GM18505 (cell line): Measurements from ENCODE around the gene ANG.
"Not testable (repeated sequence)": the region's sequence is repeated elsewhere in the genome, so short reads cannot be mapped to it uniquely, and the experiment has no call there.

Experiments
- ATAC-seq: cut with Tn5 transposase; IDR thresholded peaks from one replicate; pipeline ENCODE4 v1.9.1; 2021; ENCODE audit not compliant: unreplicated experiment
- POLR2A ChIP-seq: IDR thresholded peaks from 4 replicates; pipeline ENCODE4 v1.6.1; 2011; ENCODE audit warnings: borderline replicate concordance; ENCODE audit not compliant: insufficient read depth, insufficient read length; ENCODE audit errors: extremely low read depth

The ANG gene

DNA sequence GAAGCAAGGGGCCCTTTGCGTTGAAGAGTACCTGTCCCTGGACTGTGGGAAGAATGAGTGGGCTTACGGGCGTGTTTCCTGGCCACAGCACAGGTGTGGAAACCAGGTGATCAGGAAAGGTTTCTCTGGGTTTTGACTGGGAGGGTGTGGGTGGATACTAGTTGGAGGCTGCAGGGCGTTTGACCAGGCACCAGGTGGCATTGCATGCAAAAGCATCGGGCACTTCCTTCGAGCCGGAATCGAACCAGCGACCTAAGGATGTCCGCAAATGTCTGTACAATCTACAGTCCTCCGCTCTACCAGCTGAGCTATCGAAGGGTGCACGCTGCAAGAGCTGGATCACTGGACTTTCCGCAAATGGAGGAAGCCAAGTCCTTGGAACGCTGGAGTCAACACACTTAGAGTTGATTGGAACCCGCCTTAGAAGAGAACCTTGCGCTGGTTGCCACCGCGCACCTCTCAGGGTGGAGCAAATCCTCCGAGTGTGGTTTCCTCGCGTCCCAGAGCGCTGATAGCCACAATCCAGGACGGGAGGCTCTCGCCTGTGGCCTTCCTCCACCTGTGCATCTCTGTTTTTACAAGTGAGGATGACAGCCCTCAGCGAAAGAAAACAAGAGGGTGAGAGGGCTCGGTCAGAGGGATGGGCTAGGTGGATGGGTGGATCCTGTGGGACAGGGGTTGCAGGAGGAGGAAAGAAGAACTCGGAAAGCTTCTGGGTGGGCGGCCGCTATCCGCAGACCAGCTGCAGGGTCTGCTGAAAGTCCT, 25.4 kb upstream of the ANG start:
- ATAC-seq, result peak; percentile 57
- TF ChIP-seq POLR2A, result no peak

- not testable (repeated sequence) for ATAC-seq
Observed at GRCh38 chr14:20666400-20666961, 22.1 kb upstream of the ANG start.

DNA sequence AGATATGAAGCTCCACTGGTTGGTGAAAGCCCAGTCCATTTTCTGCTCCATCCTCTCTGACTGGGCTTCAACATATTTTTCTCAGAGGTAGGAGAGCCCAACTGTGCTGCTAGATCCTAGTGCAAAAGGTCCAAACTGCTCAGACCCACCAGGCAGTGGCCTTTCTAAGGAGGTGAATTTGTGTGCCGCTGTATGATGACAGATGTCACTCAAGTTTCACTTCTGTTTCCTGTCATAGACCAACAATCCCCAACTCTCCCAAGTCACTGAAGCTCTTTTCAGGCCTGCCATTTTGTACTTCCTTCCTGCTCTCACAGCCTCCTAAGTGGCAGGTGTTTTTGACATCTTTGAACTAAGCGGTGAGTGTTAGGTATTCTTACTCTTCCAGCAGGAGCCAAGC, 20.6 kb upstream of the ANG start:
- peak; percentile 60 for ATAC-seq
- peak; percentile 71 for TF ChIP-seq POLR2A

DNA sequence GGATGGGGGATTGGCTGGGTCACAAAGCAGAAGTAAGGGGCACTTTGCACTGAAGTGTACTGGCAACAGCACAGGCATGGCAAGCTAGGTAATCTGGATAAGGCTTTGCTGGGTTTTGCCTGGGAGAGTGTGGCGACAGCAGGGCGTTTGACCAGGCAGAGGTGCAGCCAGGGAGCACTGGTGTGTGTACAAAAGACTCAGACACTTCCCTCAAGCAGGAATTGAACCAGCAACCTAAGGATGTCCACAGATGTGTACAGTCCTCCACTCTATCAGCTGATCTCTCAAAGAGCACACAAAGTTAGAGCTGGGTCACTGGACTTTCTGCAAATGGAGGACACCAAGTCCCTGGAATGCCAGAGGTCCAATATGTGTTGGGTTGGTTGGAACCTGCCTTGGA, 19.6 kb upstream of the ANG start:
- no peak for ATAC-seq
- TF ChIP-seq POLR2A, result no peak

- no peak for TF ChIP-seq POLR2A
- peak; percentile 43 for ATAC-seq
Observed at GRCh38 chr14:20671597-20672283, 16.8 kb upstream of the ANG start.

DNA sequence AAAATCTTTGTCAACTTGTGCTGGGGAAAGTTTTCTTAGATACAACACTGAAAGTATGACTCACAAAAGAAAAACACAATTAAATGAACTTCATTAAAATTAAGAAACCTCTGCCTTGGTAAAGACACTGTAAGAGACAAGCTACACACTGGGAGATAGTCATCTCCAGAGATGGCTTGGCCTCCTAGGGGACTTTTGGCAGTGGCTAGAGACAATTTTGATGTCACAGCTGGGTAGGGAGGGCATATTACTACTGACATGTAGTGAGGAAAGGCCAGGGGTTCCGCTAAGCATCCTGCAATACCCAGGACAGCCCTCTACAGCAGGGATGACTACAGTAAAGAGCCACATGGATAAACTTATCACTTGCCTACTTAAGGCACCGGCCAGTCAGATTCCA, 12.9 kb upstream of the ANG start:
- TF ChIP-seq POLR2A, result no peak
- no peak for ATAC-seq

DNA sequence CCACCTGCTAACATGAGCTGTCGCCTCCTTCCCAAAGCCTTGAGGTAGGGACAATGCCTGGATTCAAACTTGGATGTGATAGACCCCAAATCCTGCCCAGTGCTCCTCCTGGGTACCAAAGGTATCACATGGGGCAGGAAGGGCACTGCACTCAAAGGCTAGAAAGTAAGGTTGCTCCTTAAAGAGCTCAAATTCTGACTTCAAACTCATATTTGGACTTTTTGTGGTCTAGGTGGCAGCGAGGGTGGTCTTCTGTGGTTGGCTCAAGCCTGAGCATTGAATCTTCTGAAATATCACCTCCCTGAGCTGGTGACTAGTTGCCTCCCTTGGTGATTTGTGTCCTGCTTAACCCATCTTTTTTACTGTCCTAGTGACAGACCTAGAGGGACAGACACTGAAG, 12.5 kb upstream of the ANG start:
- TF ChIP-seq POLR2A, result no peak
- ATAC-seq, result no peak

DNA sequence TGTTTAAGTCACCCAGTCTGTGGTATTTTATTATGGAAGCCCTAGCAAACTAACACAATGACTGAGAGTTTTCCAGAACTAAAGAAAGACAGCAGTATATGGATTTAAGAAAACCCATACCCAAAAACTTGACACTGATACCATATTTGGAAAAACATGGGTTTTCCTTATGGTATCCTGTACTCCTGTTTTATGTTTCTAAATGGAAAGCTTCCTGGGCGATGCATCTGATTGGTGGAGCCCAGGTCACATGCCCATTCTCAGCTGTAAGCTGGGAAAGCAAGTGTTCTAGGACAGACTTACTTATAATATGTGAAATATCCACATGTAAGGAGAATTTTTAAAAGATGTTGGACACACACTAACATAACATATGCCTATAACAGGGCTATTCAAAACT, 8.7 kb upstream of the ANG start:
- no peak for ATAC-seq
- no peak for TF ChIP-seq POLR2A

DNA sequence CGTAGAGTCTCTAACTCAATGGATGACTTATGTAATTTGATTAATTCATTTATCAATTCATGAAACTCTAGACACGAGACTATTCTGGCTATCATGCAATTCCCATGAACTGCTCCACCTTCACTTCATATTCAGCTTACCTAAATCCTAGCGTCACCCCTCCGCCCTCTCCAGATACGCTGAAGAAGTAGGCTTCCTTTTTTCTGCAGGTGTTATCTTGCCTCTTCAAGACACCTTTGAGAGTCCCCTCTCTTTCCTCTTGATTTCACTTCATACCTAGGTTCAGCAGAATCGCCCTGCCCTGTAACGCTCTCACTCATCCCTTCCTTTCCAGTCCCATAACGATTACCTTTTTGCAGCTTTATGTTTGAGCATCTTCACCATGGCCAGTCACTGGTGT, 8.2 kb upstream of the ANG start:
- no peak for TF ChIP-seq POLR2A
- no peak for ATAC-seq

DNA sequence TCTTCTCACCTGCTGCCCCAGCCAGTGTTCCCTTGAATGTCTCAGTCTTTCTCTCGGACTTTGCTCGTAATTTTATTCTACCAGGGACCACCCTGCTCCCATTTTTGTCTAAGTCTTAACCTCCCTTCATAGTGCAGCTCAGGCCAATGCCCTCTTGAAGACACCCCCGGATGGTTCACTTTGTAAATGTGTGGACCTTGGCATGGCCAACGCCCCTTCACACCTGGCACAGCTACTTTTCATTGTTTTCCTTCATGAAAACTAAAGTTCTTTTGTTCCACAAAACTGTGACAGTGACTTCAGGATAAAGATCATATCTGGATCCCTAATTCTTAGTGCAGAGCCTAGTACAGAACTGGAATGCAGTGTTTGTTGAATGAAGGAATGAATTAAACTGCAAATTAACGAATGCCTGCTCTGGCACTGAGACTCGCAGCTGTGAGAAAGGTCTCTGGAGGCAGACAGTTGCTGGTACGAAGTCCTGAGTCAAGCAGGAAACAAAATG, 7.7 kb upstream of the ANG start:
- peak; percentile 38 for ATAC-seq

DNA sequence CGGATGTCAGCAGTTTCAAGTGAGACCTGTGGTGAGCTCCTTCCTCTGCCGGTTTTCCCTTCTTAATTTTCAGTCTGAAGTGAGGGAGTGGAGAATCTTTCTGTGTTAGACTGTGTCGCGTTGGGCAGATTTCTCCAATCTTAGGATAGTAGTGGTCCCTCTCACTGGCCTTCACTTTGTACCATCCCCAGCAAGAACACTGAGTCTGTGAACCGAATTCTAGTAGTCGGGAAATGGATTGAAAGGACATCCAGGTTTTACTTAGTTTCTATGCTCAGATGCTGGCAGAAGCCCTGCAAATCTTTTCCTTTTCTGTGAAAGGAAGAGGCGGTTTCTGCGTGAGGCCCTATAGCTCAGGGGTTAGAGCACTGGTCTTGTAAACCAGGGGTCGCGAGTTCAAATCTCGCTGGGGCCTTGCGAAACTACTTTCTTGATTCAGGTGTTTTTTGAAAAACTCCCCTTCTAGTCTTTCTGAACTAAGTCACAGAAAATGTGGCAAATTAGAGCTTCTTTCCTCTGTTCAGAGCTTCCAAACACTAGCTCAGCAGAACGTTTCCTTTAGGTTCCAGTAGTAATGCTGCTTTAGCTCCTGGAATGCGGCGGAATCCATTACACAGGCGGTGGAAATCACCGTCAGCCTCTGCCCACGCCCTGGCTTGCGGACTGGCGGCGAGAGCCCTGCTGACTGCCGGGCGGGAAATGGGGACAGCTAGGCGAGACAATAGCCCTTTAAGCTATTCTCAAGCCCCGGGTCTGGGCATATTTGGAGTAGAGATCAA, 7.0 kb upstream of the ANG start:
- TF ChIP-seq POLR2A, result no peak
- peak; percentile 24 for ATAC-seq

More for the DNA sequence above, 7.7 kb upstream of the ANG start:
- no peak for TF ChIP-seq POLR2A

DNA sequence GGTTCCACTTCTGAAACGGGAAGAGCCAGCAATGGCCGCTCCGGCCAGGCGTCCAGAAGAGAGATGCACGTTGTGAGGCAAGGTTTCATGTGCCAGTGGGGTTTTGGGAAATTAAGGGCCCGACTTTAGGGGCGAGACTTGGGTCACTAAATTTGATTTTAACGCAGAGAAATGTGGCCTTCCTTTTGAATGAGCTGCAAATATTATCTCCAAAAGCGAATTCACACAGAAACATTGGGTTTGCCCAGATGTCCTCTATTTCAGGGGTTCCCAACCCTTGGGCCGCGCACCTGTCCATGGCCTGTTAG, 6.5 kb upstream of the ANG start:
- no peak for ATAC-seq
- no peak for TF ChIP-seq POLR2A

DNA sequence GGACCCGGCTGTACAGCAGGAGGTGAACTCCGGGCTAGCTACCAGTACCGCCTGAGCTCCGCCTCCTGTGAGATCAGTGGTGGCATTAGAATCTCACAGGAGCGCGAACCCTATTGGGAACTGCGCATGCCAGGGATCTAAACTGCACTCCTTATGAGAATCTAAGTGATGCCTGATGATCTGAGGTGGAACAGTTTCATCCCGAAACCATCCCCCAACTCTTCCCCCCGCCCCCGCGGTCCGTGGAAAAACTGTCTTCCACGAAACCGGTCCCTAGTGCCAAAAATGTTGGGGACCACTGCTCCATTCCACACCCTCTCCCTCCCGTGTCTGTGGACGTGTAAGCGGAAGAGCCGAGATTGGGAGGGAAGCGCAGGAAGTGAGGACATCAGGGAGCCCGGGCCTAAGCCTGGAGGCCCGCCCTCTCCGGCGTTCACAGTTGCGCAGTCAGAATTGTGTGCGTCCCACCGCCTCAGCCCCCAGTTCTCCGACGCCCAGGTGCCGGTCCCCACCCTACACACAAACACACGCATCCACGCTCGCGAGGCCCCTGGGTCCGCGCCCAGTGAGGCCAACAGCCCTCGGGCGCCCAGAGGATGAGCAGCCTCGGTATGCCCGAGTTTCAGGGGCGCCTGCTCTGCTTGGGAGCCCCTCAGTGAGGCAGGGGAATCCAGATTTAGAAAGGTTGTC, 6.0 kb upstream of the ANG start:
- peak; percentile 44 for ATAC-seq
- peak; percentile 90 for TF ChIP-seq POLR2A
